Measurements from ENCODE around the gene ZNF324B.
"Not testable (repeated sequence)": the region's sequence is repeated elsewhere in the genome, so short reads cannot be mapped to it uniquely, and the experiment has no call there.

ZNF324B gene

DNA sequence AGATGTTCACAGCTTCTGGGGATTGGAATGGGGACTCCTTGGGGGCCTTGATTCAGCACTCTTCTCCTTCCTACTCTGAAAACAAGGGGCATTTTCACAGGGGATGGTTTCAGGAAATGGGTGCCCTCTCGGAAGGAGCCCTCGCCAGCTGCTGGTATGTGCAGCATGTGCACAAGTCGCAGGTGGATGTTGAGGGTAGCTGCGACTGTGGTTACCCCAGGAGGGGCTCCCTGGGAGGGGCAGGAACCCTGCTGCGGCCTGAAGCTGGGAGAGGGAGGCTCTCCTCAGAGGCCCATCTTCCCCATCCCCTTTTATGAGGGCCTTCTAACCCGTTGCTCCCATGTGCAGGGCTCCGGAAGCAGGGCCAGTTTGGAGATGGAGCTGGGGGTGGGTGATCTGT is 30.9 kb downstream of the ZNF324B start:
- no peak for DNase-seq

DNA sequence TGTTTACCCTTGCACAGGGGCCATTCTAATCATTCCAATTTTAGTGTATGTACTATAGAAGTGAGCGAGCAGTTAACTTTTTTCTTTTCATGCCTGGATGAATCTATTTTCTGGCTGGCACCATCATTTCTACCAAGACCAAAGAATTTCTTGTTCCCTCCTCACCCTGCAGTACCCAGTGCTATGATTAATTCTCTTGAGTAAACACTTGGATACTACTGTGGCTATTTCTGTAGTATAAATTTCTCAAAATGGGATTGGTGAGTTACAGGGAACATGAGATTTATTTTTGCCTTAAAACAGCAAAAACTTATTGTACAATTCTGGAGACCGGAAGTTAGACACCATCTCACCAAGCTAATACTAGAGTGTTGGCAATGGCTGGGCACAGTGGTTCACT is 32.4 kb downstream of the ZNF324B start:
- DNase-seq, result no peak

DNA sequence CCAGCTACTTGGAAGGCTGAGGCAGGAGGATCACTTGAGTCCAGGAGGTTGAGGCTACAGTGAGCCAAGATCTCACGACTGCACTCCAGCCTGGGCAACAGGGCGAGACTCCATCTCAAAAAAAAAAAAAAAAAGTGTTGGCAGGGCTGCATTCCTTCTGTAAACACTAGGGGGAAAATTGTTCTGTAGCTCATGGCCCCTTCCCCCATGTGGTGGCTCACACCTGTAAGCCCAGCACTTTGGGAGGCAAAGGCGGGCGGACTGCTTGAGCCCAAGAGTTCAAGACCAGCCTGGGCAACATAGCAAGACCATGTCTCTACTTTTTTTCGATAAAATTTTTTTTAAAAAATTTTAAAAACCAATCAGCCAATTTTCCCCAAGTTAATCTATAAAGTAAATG is 32.9 kb downstream of the ZNF324B start:
- not testable (repeated sequence) for DNase-seq

DNA sequence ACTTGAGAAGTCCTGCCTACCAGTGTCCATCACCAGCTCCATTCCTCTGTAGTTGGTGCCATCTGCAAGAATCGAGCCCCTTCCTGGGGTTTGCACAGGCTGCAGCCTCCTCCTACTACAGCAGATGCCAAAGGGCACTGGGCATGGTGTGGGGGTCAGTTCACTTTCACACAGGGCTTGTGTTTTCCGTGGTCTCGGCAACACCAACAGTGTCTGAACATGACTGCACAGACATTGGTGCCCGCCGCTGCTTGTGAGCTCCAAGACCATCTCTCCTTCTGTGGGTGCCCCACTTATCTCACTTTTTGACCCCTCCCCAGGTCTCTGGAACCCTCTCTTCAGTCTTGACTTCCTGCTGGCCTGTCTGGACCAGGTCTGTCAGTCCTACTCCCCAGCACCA is 40.0 kb downstream of the ZNF324B start:
- no peak for DNase-seq

DNA sequence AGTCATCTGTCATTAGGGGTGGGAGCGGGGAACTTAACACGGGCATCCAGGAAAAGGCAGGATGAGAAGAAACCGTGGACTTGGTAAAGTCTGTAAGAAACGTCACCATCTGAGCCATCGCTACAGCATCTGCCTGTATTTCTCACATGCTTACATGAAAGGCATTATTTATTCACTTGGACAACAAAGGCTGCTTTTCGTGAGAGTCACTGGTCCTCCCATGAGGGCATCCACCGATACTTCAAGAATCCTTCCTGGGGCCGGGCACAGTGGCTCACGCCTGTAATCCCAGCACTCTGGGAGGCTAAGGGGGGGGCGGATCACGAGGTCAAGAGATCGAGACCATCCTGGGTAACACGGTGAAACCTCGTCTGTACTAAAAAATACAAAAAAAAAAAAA is 40.8 kb downstream of the ZNF324B start:
- DNase-seq, result no peak

DNA sequence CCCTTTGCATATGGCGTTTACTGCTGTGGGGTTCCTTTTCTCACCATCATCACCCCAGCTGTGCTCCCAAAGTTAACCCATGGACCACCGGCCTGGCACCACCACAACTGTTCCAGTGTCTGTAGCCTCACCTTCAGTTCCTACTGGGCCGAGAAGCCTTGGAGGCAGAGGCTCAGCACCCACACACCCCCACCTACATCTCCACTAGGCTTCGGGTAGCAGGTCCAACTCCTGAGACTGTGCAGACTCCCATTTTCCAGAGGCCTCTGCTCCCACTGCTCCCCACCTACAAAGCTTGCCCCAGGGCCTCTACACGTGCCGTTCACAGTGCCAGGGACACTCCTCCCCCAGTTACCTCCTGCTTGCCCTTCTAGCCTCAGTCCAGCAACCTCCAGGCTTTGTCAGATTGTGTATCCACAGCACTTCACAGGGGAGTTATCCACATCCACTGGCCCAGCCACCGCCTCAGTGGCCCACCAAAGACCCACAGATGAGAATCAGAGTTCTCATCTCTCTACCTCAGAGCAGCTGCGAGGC is 46.3 kb downstream of the ZNF324B start:
- DNase-seq, result no peak

DNA sequence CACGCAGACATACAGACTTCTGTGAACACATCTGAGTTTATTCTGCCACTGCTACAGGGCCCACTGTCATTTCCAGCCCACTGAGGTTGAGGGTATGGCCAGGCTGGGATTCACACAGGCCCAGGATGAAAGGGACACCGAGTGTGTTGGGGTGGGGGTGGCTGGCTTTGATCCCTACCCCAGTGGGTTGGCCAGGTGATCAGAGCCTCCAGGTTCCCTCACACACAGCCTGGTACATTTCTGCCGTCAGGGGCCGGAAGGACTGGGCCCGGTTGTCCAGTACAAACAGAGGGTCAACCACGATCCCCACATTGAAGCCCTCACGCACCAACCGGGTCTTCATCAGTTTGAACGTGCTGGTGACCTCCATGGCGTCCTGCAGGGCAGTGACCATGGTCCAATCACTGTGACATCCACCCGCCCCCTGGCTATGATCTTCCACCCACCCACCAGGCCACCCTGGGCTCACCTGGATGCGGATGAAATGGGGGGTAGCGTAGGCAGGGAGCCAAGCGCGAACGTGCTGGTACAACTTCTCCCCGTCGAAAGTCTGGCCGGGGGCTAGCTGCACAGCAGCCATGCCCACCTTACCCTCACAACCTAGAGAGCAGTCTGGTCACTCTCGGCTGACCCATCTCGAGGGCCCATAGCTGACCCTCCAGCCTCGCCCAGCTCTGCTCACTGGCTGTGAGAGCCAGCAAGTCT is 47.0 kb downstream of the ZNF324B start:
- no peak for DNase-seq

DNA sequence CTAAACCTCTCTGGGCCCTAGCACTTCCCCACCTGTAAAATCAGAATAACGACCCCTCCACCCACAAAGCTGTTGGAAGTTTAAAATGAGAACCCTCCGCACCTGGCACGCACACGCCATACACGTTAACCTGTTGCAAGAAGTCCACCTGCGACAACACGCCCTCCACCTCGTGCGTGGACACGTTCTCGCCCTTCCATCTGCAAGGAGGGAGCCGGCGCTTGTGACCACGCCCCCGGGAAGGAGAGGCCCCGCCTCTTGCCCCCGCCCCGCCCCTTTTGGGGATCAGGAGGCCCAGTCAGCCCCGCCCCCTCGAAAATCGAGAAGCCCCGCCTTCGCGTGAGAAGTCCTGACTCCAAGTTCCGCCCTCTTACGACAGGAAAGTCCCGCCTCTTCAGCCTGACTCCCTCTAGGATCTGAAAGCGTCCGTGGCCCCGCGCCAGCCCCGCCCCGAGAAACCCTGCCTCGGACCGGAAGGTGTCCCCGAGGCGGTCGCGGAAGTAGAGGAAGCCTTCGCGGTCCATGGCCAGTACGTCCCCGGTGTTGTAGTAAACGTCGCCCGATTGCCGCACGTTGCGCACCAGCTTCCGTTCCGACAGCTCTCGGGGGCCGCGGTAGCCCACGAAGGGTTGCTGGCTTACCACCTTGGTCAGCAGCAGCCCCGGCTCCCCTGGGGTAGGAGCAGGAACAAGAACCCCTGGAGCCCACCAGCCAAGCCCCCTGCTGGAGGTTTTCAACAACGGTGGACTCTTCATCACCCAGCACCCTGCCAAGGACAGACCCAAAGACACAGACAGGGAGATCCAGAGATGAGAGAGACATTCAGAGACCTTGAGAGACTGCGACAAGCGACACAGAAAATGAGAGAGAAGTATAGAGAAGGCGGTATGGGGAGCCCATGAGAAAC is 47.9 kb downstream of the ZNF324B start:
- DNase-seq, result peak; percentile 97

DNA sequence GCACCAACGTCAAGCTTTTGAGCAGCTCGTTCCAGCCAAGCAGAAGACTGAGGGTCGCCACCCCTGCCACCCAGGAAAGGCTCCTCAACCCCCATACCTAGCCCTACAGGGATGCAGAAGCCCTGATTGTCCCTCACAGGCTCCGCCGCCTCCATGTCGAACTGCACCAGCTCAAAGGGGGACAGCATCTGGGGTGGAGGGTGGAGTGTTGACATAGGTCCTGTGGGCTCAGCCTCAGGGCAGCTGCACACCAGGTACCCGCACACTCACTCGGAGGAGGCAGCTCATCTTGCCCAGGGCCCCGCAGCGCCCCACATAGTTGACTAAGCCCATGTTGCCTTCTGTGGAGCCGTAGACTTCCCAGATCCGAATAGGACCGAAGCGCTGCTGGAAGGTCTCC is 48.8 kb downstream of the ZNF324B start:
- no peak for DNase-seq
